ENCODE data around the gene C3. TPM values are rescaled to one million over a fixed set of nuclear protein-coding genes. Genes with fewer than 3 reads are reported as not detected.
"Not testable (repeated sequence)": the region's sequence is repeated elsewhere in the genome, so short reads cannot be mapped to it uniquely, and the experiment has no call there.

Gene C3
- total RNA-seq, 1 donor from 2014 or later, result 8.2 TPM

GRCh38 chr19:6674868-6675305 is 45.6 kb downstream of the C3 start:
- peaks cover 9% of the 10 kb centered on the region for H3K9me3 Mint-ChIP-seq
- no peak for DNase-seq (ENCODE audit: extremely low spot score, unreplicated experiment)
- no peaks in the 10 kb centered on the region for H3K36me3 Mint-ChIP-seq
- no peak overlapping the region for H3K27ac Mint-ChIP-seq
- no peak overlapping the region for H3K4me3 Mint-ChIP-seq
- peaks cover 13% of the 10 kb centered on the region for H3K27me3 Mint-ChIP-seq
- no peaks in the 10 kb centered on the region for H3K4me1 Mint-ChIP-seq (ENCODE audit: unreplicated experiment)
- no peak for TF ChIP-seq CTCF (conservative IDR thresholded peaks at IDR 0.05)

- H3K4me3 Mint-ChIP-seq; DNase-seq (ENCODE audit: extremely low spot score, unreplicated experiment): not testable (repeated sequence)
Measured at GRCh38 chr19:6674408-6674807, 46.0 kb downstream of the C3 start.

GRCh38 chr19:6672693-6673290 is 47.7 kb downstream of the C3 start:
- DNase-seq (ENCODE audit: extremely low spot score, unreplicated experiment), result no peak
- Mint-ChIP-seq H3K4me3 (no peak overlapping the region), H3K4me1 (ENCODE audit: unreplicated experiment) (no peaks in the 10 kb centered on the region), H3K27ac (no peak overlapping the region), H3K36me3 (no peaks in the 10 kb centered on the region), H3K9me3 (peaks cover 2% of the 10 kb centered on the region), H3K27me3 (peaks cover 7% of the 10 kb centered on the region)
- no peak for TF ChIP-seq CTCF (conservative IDR thresholded peaks at IDR 0.05)

More at GRCh38 chr19:6674408-6674807, 46.0 kb downstream of the C3 start:
- not testable (repeated sequence) for H3K36me3 Mint-ChIP-seq; H3K27me3 Mint-ChIP-seq; H3K4me1 Mint-ChIP-seq (ENCODE audit: unreplicated experiment); H3K27ac Mint-ChIP-seq; H3K9me3 Mint-ChIP-seq

- no peak overlapping the region for H3K27ac Mint-ChIP-seq
- peaks cover 3% of the 10 kb centered on the region for H3K27me3 Mint-ChIP-seq
- DNase-seq (ENCODE audit: extremely low spot score, unreplicated experiment), result no peak
Measured at GRCh38 chr19:6671960-6672359, 48.5 kb downstream of the C3 start.

GRCh38 chr19:6668691-6669090 is 51.8 kb downstream of the C3 start:
- no peaks in the 10 kb centered on the region for H3K27me3 Mint-ChIP-seq
- H3K4me1 Mint-ChIP-seq (ENCODE audit: unreplicated experiment), result no peaks in the 10 kb centered on the region
- H3K27ac Mint-ChIP-seq, result no peak overlapping the region
- no peaks in the 10 kb centered on the region for H3K9me3 Mint-ChIP-seq
- H3K36me3 Mint-ChIP-seq, result no peaks in the 10 kb centered on the region
- TF ChIP-seq CTCF (conservative IDR thresholded peaks at IDR 0.05), result no peak
- H3K4me3 Mint-ChIP-seq, result no peak overlapping the region
- DNase-seq (ENCODE audit: extremely low spot score, unreplicated experiment), result no peak

More at GRCh38 chr19:6671960-6672359, 48.5 kb downstream of the C3 start:
- Mint-ChIP-seq H3K4me1 (ENCODE audit: unreplicated experiment) (no peaks in the 10 kb centered on the region), H3K9me3 (no peaks in the 10 kb centered on the region), H3K36me3 (no peaks in the 10 kb centered on the region), H3K4me3 (no peak overlapping the region)
- TF ChIP-seq CTCF (conservative IDR thresholded peaks at IDR 0.05), result no peak

- Mint-ChIP-seq H3K4me3 (no peak overlapping the region), H3K27ac (no peak overlapping the region), H3K4me1 (ENCODE audit: unreplicated experiment) (no peaks in the 10 kb centered on the region), H3K9me3 (no peaks in the 10 kb centered on the region), H3K36me3 (no peaks in the 10 kb centered on the region), H3K27me3 (peaks cover 4% of the 10 kb centered on the region)
- no peak for TF ChIP-seq CTCF (conservative IDR thresholded peaks at IDR 0.05)
- no peak for DNase-seq (ENCODE audit: extremely low spot score, unreplicated experiment)
Measured at GRCh38 chr19:6667114-6667627, 53.3 kb downstream of the C3 start.

Data from type B pancreatic cell (in vitro differentiated cells).